Retinal pigment epithelial cell (primary cell): ENCODE results near the gene RPS14.

Source experiments
- DNase-seq: peaks from one replicate; pipeline ENCODE4 v3.0.0-alpha.2; 2010; ENCODE audit warnings: low read depth
- H3K4me3 ChIP-seq: 2 replicates; pipeline ENCODE4 v1.5.1; 2011; ENCODE audit warnings: mild to moderate bottlenecking, low read length, control low read depth, moderate library complexity
- CTCF ChIP-seq: conservative IDR thresholded peaks from 2 replicates; pipeline ENCODE4 v1.5.1; 2011; ENCODE audit warnings: low read depth, low read length, control low read depth, inconsistent platforms

The RPS14 gene

DNA sequence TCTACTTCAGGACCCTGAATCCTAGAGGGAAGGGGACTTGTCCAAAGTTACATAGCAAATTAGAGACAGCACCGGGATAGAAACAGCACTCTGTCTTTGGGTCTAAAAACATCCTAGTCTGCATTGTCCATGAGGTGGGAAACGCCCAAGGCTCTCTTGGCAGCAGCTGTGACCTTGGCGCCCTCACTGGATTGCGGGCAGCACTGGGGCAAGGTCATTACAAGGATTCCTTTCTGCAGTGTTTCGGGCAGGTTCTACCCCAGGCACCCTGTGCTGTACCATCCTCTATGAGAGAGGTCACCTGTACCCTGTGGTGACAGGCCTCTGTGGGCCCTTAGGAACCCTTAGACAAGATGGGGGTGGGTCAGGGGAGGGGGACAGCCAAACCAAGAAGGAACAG is 45.4 kb downstream of the RPS14 start:
- no peak for DNase-seq
- no peak for TF ChIP-seq CTCF
- no peak overlapping the region for H3K4me3 ChIP-seq

- no peak for DNase-seq
- no peak for TF ChIP-seq CTCF
- no peak overlapping the region for H3K4me3 ChIP-seq
These were observed 46.6 kb downstream of the RPS14 start for GRCh38 chr5:150402901-150403342.

DNA sequence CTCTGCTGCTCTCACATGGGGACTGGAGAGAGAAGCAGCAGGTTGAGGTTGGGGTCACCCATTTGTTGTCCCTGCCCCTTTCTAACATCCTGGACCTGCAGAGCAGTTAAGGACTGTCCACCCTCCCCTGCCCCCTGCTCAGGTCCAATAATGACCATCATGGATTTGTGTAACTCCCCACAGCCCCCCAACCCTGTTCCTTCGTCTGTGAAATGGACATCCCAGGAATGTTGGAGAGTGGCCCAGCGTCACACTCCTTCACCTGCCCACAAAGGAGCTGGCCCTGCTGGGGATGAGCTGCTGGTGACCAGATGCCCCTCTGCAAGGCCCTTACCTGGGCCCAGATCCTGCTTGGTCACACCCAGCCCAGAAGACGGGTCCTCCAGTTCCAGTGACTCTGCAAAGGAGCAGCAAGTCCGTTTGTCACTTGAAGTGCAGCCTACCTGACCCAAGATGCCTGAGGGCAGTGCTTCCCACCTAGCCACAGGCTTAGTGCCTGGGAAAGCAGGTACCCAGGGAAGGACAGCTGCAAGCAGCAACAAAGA is 47.2 kb downstream of the RPS14 start:
- no peak for DNase-seq
- TF ChIP-seq CTCF: no peak
- no peak overlapping the region for H3K4me3 ChIP-seq

DNA sequence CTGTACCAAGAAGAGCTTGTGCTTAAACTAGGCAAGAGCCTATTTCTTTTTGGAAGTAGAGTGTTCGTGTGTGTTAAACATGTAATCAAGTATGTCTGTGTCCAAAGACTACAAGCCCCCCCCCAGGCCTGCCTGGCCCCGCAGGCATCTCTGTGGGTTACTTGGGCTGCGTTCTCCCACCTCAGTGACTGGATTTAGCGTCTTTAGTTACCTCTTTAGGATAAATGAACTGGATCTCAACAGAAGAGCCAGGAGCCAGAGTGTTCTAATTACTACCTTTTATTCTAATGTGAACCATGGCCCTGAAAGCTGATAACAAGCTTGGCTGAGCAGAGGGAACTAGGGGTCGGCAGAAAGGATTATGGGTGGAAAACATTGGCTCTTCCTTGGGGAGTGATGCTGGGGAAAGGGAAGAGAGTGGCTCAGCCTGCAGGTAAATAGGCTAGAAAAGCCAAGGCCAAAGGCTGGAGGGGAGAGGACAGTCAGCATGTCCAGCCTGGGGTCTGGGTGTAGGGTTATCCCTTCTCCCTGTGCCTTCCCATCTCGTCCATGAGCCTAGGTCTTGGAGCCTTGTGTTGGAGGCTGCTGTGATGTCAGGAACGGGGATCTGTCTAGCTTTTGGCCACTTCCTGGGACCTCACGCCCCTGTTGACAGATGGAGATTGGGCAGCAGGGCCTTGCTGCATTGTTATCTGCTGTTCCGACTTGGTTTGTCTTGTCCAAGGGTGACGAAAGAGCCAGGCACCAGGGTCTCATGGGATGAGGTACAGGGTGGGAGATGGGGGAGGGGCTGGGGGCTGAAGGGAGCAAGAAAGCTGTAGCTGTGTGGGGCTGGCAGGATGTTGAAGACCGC is 47.9 kb downstream of the RPS14 start:
- TF ChIP-seq CTCF: no peak
- DNase-seq: no peak
- H3K4me3 ChIP-seq: no peak overlapping the region

DNA sequence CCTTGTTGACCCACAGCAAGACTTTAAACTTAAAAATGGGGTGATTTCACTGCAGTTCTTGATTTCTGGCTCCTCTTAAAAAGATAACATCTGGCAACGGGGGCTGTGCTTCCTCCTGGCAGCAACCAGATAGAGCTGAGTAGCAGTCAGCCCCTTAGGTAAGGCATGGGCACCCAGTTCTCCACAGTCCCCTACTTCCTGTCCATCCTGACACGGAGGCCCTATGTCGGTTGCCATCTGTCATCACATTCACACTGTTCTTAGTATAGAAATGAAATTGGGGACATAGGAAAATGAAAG is 48.5 kb downstream of the RPS14 start:
- no peak for DNase-seq
- TF ChIP-seq CTCF: no peak
- H3K4me3 ChIP-seq: no peak overlapping the region

DNA sequence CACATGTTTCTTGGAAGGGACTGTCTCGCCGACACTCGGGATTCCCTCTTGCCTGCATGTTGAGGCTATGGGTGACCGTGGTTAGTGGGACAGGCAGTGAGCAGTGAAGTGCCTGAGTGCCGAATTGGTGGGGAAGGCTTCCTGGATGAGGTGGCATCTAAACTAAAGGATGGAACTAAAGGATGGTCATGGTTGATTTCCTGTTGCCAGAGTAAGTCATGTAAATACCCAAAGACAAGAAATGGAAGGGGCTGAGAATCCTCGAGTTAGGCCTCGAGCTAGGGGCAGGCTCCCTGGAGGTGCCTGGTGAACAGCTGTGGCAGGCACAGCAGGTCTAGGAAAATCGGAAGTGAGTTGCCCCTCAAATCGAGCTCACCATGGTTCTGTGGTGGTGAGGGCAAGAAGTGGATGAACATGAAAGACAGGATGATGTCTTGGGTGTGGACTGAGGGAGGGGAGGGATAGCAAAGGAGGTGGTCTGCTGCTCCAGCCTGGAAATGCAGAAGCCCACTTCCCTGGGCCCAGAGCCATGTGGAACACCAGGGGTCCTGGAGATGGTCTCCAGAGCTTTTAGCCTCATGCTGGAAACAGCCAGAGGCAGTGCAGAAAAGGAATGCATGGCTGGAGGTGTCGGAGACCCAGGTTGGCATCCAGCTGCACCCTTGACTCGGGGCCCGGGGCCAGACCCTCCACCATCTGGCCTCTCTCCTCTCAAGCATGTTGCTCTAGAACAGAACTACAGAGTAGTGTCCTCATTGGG is 49.0 kb downstream of the RPS14 start:
- TF ChIP-seq CTCF: no peak
- no peak for DNase-seq
- H3K4me3 ChIP-seq: no peak overlapping the region
